GM12891 (cell line): ENCODE data around the gene SEC23B.

ENCODE experiments used
- POLR2A ChIP-seq: IDR thresholded peaks from 2 replicates; pipeline ENCODE4 v1.6.1; 2011; ENCODE audit warnings: low read depth, low read length, control low read depth
- TAF1 ChIP-seq: IDR thresholded peaks from 2 replicates; pipeline ENCODE4 v1.6.1; 2011; ENCODE audit warnings: low read depth, low read length, control low read depth

DNA sequence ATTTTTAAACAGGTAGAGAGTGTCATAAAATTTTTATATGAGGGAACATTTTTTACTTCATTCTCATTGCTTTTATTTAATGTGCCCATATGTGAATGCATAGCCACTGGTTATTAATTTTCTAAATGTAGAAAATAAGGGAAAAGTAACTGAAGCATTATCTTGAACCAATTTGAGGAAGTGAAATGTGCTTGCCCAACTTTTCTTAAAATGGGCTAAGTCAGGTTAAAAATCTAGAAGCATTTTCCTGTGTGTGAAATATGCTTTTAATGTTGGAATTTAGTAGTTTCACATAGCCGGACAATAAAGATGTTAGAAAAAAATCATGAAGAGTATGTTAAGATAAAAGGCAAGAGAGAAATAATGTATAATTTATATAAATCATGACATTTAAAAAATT, 3.8 kb downstream of the SEC23B start:
- TF ChIP-seq TAF1: no peak
- TF ChIP-seq POLR2A: no peak
